ENCODE data around the gene NME7. TPM values are rescaled to one million over a fixed set of nuclear protein-coding genes. Genes with fewer than 3 reads are reported as not detected.

The NME7 gene
- total RNA-seq, 4 donors from 2014 or later = 1.9 to 15.9 (median 8.3) TPM

DNA sequence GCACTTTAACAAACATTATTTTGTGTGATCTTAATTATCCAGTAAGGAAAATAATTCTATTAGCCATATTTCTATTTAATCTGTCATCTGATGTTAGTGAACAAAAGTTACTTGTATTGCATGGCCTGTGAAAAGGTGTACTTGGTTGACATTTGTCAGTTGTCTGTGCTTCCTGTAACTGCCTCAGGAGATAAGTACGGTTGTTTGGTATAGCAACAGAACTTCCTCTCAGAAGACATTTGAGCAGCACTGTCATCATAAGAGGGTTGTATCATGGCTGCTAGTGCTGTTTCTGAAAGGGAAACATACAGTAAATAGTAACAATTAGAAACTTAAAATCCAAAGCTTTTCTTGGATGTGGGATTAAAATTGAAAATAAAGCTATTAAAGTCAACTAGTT, 3.8 kb upstream of the NME7 start:
- DNase-seq = no peak
- 58% methylated on average over 1 of the region's 1 CpG; no CpG with 5 or more reads in 1 of the 2 donors for WGBS, 2 donors (ENCODE audit: low coverage in 1 of 2)
- in situ Hi-C loops (cut with MboI; ENCODE audit: low pct_ligation_motif_present in 1 of 4, low pct_unique_long_range_greater_than_20kb in 1 of 4, low sequenced_read_pairs in 3 of 4) = loop anchor here in 1 of 4 donors (25.0 kb wide), 1 partner anchor 934 kb away; no protein-coding TSS in a partner anchor
- no peak overlapping the region for H3K27ac ChIP-seq
- H3K36me3 ChIP-seq = peaks cover 0 to 26% (median 7%) of the 10 kb centered on the region in 4 donors
- no peak for TF ChIP-seq EP300 (IDR thresholded peaks at IDR 0.05; ENCODE audit: low read depth)
- TF ChIP-seq POLR2AphosphoS5 (IDR thresholded peaks at IDR 0.05) = no peak
- no peak for TF ChIP-seq POLR2A (IDR thresholded peaks at IDR 0.05)
- no peaks in the 10 kb centered on the region for H3K9me3 ChIP-seq
- intact Hi-C loops (cut with DNase I; ENCODE audit: low total_unique reads) = no loop called here
- H3K4me3 ChIP-seq = no peak overlapping the region
- H3K27me3 ChIP-seq = no peaks in the 10 kb centered on the region
- H3K4me1 ChIP-seq = peaks cover 5 to 24% (median 20%) of the 10 kb centered on the region in 4 donors

GRCh38 chr1:169368406-169368769, 791 bp upstream of the NME7 start:
- peak; percentile 23 for DNase-seq
- H3K27ac ChIP-seq = peak overlapping the region; percentile 84 to 91 (median 87)
- peaks cover 0 to 26% (median 5%) of the 10 kb centered on the region in 4 donors for H3K36me3 ChIP-seq
- WGBS, 2 donors (ENCODE audit: low coverage in 1 of 2) = 0 to 3% methylated on average over 15 to 16 of the region's 16 CpGs
- TF ChIP-seq, protein P1, sequence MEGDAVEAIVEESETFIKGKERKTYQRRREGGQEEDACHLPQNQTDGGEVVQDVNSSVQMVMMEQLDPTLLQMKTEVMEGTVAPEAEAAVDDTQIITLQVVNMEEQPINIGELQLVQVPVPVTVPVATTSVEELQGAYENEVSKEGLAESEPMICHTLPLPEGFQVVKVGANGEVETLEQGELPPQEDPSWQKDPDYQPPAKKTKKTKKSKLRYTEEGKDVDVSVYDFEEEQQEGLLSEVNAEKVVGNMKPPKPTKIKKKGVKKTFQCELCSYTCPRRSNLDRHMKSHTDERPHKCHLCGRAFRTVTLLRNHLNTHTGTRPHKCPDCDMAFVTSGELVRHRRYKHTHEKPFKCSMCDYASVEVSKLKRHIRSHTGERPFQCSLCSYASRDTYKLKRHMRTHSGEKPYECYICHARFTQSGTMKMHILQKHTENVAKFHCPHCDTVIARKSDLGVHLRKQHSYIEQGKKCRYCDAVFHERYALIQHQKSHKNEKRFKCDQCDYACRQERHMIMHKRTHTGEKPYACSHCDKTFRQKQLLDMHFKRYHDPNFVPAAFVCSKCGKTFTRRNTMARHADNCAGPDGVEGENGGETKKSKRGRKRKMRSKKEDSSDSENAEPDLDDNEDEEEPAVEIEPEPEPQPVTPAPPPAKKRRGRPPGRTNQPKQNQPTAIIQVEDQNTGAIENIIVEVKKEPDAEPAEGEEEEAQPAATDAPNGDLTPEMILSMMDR (IDR thresholded peaks at IDR 0.05) = no peak
- TF ChIP-seq POLR2A (IDR thresholded peaks at IDR 0.05) (no peak), POLR2AphosphoS5 (IDR thresholded peaks at IDR 0.05) (no peak), EP300 (IDR thresholded peaks at IDR 0.05; ENCODE audit: low read depth) (no peak)
- H3K4me3 ChIP-seq = peak overlapping the region; percentile 52 to 84 (median 67)
- no peaks in the 10 kb centered on the region for H3K9me3 ChIP-seq
- H3K4me1 ChIP-seq = peaks cover 5 to 26% (median 23%) of the 10 kb centered on the region in 4 donors
- intact Hi-C loops (cut with DNase I; ENCODE audit: low total_unique reads) = loop anchor here (10.0 kb wide), 1 partner anchor 1034 kb away; no protein-coding TSS in a partner anchor
- in situ Hi-C loops (cut with MboI; ENCODE audit: low pct_ligation_motif_present in 1 of 4, low pct_unique_long_range_greater_than_20kb in 1 of 4, low sequenced_read_pairs in 3 of 4) = loop anchor here in 1 of 4 donors (25.0 kb wide), 1 partner anchor 931 kb away; no protein-coding TSS in a partner anchor
- H3K27me3 ChIP-seq = no peaks in the 10 kb centered on the region

DNA sequence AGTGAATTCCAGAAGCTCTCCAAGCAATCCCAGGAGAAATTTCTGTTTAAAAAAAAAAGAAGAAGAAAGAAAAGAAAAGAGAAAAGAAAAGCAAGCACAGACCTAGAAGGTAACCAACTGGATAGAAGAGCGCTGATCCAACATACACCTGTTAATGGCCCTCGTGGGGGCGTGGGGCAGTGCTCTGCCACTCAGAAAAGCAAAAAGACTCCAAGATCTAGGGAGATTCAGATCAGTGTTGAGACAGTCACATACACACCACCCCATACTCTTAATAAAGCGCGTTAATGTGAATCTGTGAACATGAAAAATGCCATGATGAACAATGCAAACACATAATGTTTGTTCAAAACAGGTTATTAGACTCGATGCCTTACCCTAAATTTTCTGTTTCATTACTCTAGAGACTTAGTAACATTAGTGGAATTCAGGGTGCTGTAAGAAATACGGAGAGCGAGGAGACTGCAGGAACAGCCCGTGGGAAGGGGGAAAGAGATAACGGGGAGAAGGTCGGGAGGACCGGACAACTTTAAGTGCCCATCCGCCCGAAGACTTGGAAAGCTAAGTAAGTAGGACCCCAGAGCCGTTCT, 406 bp downstream of the NME7 start:
- H3K4me3 ChIP-seq = peak overlapping the region; percentile 52 to 84 (median 58)
- peak overlapping the region; percentile 84 to 91 (median 87) for H3K27ac ChIP-seq
- H3K36me3 ChIP-seq = peaks cover 0 to 24% (median 5%) of the 10 kb centered on the region in 4 donors
- intact Hi-C loops (cut with DNase I; ENCODE audit: low total_unique reads) = loop anchor here (10.0 kb wide), 1 partner anchor 1032 kb away; no protein-coding TSS in a partner anchor
- no peak for DNase-seq
- TF ChIP-seq POLR2A (IDR thresholded peaks at IDR 0.05) = no peak
- no peak for TF ChIP-seq POLR2AphosphoS5 (IDR thresholded peaks at IDR 0.05)
- TF ChIP-seq EP300 (IDR thresholded peaks at IDR 0.05; ENCODE audit: low read depth) = no peak
- TF ChIP-seq, protein P1 (IDR thresholded peaks at IDR 0.05) = no peak
- H3K4me1 ChIP-seq = peaks cover 5 to 26% (median 21%) of the 10 kb centered on the region in 4 donors
- no peaks in the 10 kb centered on the region for H3K9me3 ChIP-seq
- 7% methylated on average over 15 of the region's 15 CpGs; no CpG with 5 or more reads in 1 of the 2 donors for WGBS, 2 donors (ENCODE audit: low coverage in 1 of 2)
- in situ Hi-C loops (cut with MboI; ENCODE audit: low pct_ligation_motif_present in 1 of 4, low pct_unique_long_range_greater_than_20kb in 1 of 4, low sequenced_read_pairs in 3 of 4) = loop anchor here in 1 of 4 donors (25.0 kb wide), 1 partner anchor 930 kb away; no protein-coding TSS in a partner anchor
- no peaks in the 10 kb centered on the region for H3K27me3 ChIP-seq

DNA sequence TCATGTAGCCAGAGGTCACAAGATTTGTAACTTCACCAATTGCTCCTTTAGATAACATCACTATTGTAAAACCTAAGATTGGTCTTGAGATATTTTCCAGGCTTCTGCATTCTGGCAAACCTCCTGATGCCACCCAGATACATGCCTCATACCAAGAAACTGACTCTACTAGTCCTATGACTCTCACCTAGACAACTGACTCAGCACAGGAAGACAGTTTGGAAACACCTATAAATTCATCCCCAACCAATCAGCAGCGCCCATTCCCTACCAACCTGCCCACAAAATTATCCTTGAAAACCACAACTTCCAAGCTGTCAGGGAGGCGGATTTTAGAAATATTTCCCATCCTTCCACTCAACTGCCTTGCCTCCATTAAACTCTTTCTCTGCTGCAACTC, 2.6 kb downstream of the NME7 start:
- H3K27me3 ChIP-seq = no peaks in the 10 kb centered on the region
- in situ Hi-C loops (cut with MboI; ENCODE audit: low pct_ligation_motif_present in 1 of 4, low pct_unique_long_range_greater_than_20kb in 1 of 4, low sequenced_read_pairs in 3 of 4) = loop anchor here in 1 of 4 donors (25.0 kb wide), 1 partner anchor 928 kb away; no protein-coding TSS in a partner anchor
- no peak overlapping the region for H3K4me3 ChIP-seq
- no peak overlapping the region for H3K27ac ChIP-seq
- H3K4me1 ChIP-seq = peaks cover 5 to 22% (median 20%) of the 10 kb centered on the region in 4 donors
- 90 to 97% methylated on average over 2 of the region's 2 CpGs for WGBS, 2 donors (ENCODE audit: low coverage in 1 of 2)
- TF ChIP-seq POLR2A (IDR thresholded peaks at IDR 0.05) (no peak), POLR2AphosphoS5 (IDR thresholded peaks at IDR 0.05) (no peak), EP300 (IDR thresholded peaks at IDR 0.05; ENCODE audit: low read depth) (no peak)
- TF ChIP-seq, protein P1 (IDR thresholded peaks at IDR 0.05) = no peak
- no peak for DNase-seq
- peaks cover 0 to 2% (median under 1%) of the 10 kb centered on the region in 4 donors for H3K36me3 ChIP-seq
- intact Hi-C loops (cut with DNase I; ENCODE audit: low total_unique reads) = loop anchor here (10.0 kb wide), 1 partner anchor 1030 kb away; no protein-coding TSS in a partner anchor
- no peaks in the 10 kb centered on the region for H3K9me3 ChIP-seq
